GM23338 (cell line): ENCODE data around the gene CDH4.

Experiments used
- CREB1 ChIP-seq: fragments of 250-450 bp; sonication (Bioruptor Pico); IDR thresholded peaks from 2 replicates; pipeline ENCODE4 v1.5.0; 2020; ENCODE audit warnings: low read depth, mild to moderate bottlenecking, moderate library complexity
- EZH2 ChIP-seq: fragments of 200-600 bp; sonication (generic); IDR thresholded peaks from one replicate; pipeline ENCODE4 v1.8.0; 2017; ENCODE audit warnings: antibody characterized with exemption, mild to moderate bottlenecking, low read depth; ENCODE audit not compliant: unreplicated experiment
- EZH2phosphoT487 ChIP-seq: fragments of 200-600 bp; sonication (generic); IDR thresholded peaks from one replicate; pipeline ENCODE4 v1.8.1; 2018; ENCODE audit warnings: antibody characterized with exemption; ENCODE audit not compliant: unreplicated experiment
- JUNB ChIP-seq: IDR thresholded peaks from one replicate; pipeline ENCODE4 v1.6.1; 2016; ENCODE audit warnings: antibody characterized with exemption; ENCODE audit not compliant: unreplicated experiment
- NANOG ChIP-seq: IDR thresholded peaks from 2 replicates; pipeline ENCODE4 v1.6.1; 2016; ENCODE audit warnings: antibody characterized with exemption, borderline replicate concordance
- POLR2AphosphoS5 ChIP-seq: IDR thresholded peaks from 2 replicates; pipeline ENCODE4 v1.6.1; 2016; ENCODE audit warnings: antibody characterized with exemption, low read depth
- REST ChIP-seq: IDR thresholded peaks from one replicate; pipeline ENCODE4 v1.6.1; 2018; ENCODE audit warnings: antibody characterized with exemption; ENCODE audit not compliant: unreplicated experiment
- STAT1 ChIP-seq: IDR thresholded peaks from one replicate; pipeline ENCODE4 v1.6.1; 2016; ENCODE audit warnings: antibody characterized with exemption; ENCODE audit not compliant: unreplicated experiment
- ZNF114 ChIP-seq: fragments of 250-450 bp; sonication (Bioruptor Pico); IDR thresholded peaks from 2 replicates; pipeline ENCODE4 v1.5.0; 2020; ENCODE audit warnings: mild to moderate bottlenecking, moderate library complexity
- ZNF331 ChIP-seq: fragments of 250-450 bp; sonication (Bioruptor Pico); IDR thresholded peaks from 2 replicates; pipeline ENCODE4 v1.5.0; 2020; ENCODE audit warnings: low read depth, mild to moderate bottlenecking, moderate library complexity
- ZNF462 ChIP-seq: fragments of 250-450 bp; sonication (Bioruptor Pico); IDR thresholded peaks from 2 replicates; pipeline ENCODE4 v1.5.0; 2020; ENCODE audit warnings: mild to moderate bottlenecking, moderate library complexity
- TF ChIP-seq, protein P1 (sequence below), 2 experiments: fragments of 200-600 bp in 1 of 2; sonication (generic) in 1 of 2; conservative IDR thresholded peaks; 2 replicates each; pipeline versions ENCODE4 v1.5.1 to v1.6.1; 2016 to 2017; ENCODE audit warnings: antibody characterized with exemption in 2 of 2, low read depth in 2 of 2, mild to moderate bottlenecking in 2 of 2, moderate library complexity in 1 of 2
- TF ChIP-seq, protein P2 (sequence below): IDR thresholded peaks from 2 replicates; pipeline ENCODE4 v1.6.1; 2016; ENCODE audit warnings: antibody characterized with exemption

DNA sequence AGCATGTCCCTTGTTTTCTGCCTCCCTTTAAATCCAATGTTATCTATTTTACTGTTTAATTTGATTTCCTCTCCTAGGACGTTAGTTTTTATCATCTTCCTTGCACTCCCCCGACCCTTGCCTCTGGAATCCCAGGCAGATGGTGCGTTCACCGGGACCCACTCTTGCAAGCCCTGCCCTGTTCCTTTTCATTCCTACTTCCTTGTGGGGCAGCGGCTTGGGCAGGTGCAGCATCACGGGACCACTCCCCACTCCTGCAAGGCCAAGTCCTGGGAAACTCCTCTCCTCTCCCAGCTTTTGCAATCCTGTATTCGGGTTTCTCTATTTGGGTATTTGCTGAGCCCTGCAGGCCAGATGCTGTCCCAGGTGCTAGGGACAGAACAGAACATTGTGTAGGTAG, 5.8 kb upstream of the CDH4 start:
- TF ChIP-seq EZH2 (no peak), REST (no peak), POLR2AphosphoS5 (no peak), EZH2phosphoT487 (no peak), ZNF331 (CRISPR knock-in tag) (no peak), CREB1 (no peak), JUNB (no peak), STAT1 (no peak), NANOG (no peak), ZNF114 (CRISPR knock-in tag) (no peak), ZNF462 (CRISPR knock-in tag) (no peak)
- TF ChIP-seq, protein P1, sequence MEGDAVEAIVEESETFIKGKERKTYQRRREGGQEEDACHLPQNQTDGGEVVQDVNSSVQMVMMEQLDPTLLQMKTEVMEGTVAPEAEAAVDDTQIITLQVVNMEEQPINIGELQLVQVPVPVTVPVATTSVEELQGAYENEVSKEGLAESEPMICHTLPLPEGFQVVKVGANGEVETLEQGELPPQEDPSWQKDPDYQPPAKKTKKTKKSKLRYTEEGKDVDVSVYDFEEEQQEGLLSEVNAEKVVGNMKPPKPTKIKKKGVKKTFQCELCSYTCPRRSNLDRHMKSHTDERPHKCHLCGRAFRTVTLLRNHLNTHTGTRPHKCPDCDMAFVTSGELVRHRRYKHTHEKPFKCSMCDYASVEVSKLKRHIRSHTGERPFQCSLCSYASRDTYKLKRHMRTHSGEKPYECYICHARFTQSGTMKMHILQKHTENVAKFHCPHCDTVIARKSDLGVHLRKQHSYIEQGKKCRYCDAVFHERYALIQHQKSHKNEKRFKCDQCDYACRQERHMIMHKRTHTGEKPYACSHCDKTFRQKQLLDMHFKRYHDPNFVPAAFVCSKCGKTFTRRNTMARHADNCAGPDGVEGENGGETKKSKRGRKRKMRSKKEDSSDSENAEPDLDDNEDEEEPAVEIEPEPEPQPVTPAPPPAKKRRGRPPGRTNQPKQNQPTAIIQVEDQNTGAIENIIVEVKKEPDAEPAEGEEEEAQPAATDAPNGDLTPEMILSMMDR (conservative IDR thresholded peaks at IDR 0.05; ENCODE audit: low read depth in 2 of 2) = no peak
- TF ChIP-seq, protein P2, sequence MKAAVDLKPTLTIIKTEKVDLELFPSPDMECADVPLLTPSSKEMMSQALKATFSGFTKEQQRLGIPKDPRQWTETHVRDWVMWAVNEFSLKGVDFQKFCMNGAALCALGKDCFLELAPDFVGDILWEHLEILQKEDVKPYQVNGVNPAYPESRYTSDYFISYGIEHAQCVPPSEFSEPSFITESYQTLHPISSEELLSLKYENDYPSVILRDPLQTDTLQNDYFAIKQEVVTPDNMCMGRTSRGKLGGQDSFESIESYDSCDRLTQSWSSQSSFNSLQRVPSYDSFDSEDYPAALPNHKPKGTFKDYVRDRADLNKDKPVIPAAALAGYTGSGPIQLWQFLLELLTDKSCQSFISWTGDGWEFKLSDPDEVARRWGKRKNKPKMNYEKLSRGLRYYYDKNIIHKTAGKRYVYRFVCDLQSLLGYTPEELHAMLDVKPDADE = no peak
